Adipose tissue (tissue), 3 donors: ENCODE data around the gene HERC2. TPM values are rescaled to one million over a fixed set of nuclear protein-coding genes. Genes with fewer than 3 reads are reported as not detected.
"Not testable (repeated sequence)": the region's sequence is repeated elsewhere in the genome, so short reads cannot be mapped to it uniquely, and the experiment has no call there.

ENCODE experiments used
- H3K27ac ChIP-seq: one replicate; pipeline ENCODE4 v1.5.1; 2013; ENCODE audit warnings: low read depth, low read length
- WGBS, 3 donors: extraction: QIAGEN DNeasy Blood & Tissue Kit; methylation state at CpG; one replicate each; pipeline ENCODE4 v1.1.7; 2013; 5-methylcytosine and 5-hydroxymethylcytosine counted together
- polyA plus RNA-seq, 3 donors: library from polyadenylated mRNA; stranded (reverse); fragments of 200-250 nt; gene quantifications; one replicate each; pipeline ENCODE4 v1.2.3, GENCODE V29; 2013
- donor health status: healthy with polysubstance abuse.
- donor health status: Bipolar disorder and iron deficiency.
- donor health status: healthy.

The HERC2 gene
- polyA plus RNA-seq, 3 donors = 15.5 to 36.7 (median 27.5) TPM

- H3K27ac ChIP-seq = no peak overlapping the region
- WGBS, 3 donors = 85 to 88% (median 86%) methylated on average over 4 of the region's 4 CpGs
Observed at GRCh38 chr15:28154283-28154682, 167.7 kb downstream of the HERC2 start.

- 55 to 87% (median 79%) methylated on average over 13 of the region's 13 CpGs for WGBS, 3 donors
- no peak overlapping the region for H3K27ac ChIP-seq
Observed at GRCh38 chr15:28153492-28154119, 168.4 kb downstream of the HERC2 start.

- H3K27ac ChIP-seq = not testable (repeated sequence)
- 91 to 97% (median 93%) methylated on average over 8 of the region's 8 CpGs for WGBS, 3 donors
Observed at GRCh38 chr15:28152538-28152923, 169.4 kb downstream of the HERC2 start.

GRCh38 chr15:28151864-28152537, 170.0 kb downstream of the HERC2 start:
- not testable (repeated sequence) for H3K27ac ChIP-seq
- WGBS, 3 donors = 79 to 83% (median 80%) methylated on average over 6 to 8 of the region's 9 CpGs

GRCh38 chr15:28147801-28148200, 174.2 kb downstream of the HERC2 start:
- WGBS, 3 donors = 93 to 100% (median 93%) methylated on average over 3 of the region's 3 CpGs
- H3K27ac ChIP-seq = no peak overlapping the region

- WGBS, 3 donors = 89% methylated on average over 4 of the region's 4 CpGs
Observed at GRCh38 chr15:28145419-28145818, 176.6 kb downstream of the HERC2 start.

GRCh38 chr15:28140062-28140461, 181.9 kb downstream of the HERC2 start:
- WGBS, 3 donors = 72 to 97% (median 95%) methylated on average over 6 of the region's 6 CpGs
- no peak overlapping the region for H3K27ac ChIP-seq

More at GRCh38 chr15:28145419-28145818, 176.6 kb downstream of the HERC2 start:
- H3K27ac ChIP-seq = not testable (repeated sequence)

- WGBS, 3 donors = 77 to 85% (median 82%) methylated on average over 9 of the region's 9 CpGs
- not testable (repeated sequence) for H3K27ac ChIP-seq
Observed at GRCh38 chr15:28137408-28138039, 184.5 kb downstream of the HERC2 start.

GRCh38 chr15:28136236-28136904, 185.6 kb downstream of the HERC2 start:
- 53 to 71% (median 55%) methylated on average over 6 of the region's 6 CpGs for WGBS, 3 donors
- H3K27ac ChIP-seq = not testable (repeated sequence)

GRCh38 chr15:28133281-28133680, 188.7 kb downstream of the HERC2 start:
- H3K27ac ChIP-seq = no peak overlapping the region

GRCh38 chr15:28132524-28133275, 189.3 kb downstream of the HERC2 start:
- 84 to 86% (median 84%) methylated on average over 21 of the region's 21 CpGs for WGBS, 3 donors
- H3K27ac ChIP-seq = no peak overlapping the region

GRCh38 chr15:28131946-28132345, 190.0 kb downstream of the HERC2 start:
- H3K27ac ChIP-seq = no peak overlapping the region
- 87 to 91% (median 89%) methylated on average over 13 of the region's 13 CpGs for WGBS, 3 donors

- WGBS, 3 donors = 96 to 97% (median 96%) methylated on average over 13 of the region's 13 CpGs
- no peak overlapping the region for H3K27ac ChIP-seq
Observed at GRCh38 chr15:28131400-28131799, 190.6 kb downstream of the HERC2 start.

- WGBS, 3 donors = 92 to 98% (median 96%) methylated on average over 7 of the region's 7 CpGs
Observed at GRCh38 chr15:28130651-28131050, 191.3 kb downstream of the HERC2 start.

GRCh38 chr15:28129231-28129848, 192.6 kb downstream of the HERC2 start:
- H3K27ac ChIP-seq = no peak overlapping the region
- 97% methylated on average over 9 of the region's 9 CpGs for WGBS, 3 donors

More at GRCh38 chr15:28130651-28131050, 191.3 kb downstream of the HERC2 start:
- no peak overlapping the region for H3K27ac ChIP-seq

- no peak overlapping the region for H3K27ac ChIP-seq
- WGBS, 3 donors = 80 to 89% (median 81%) methylated on average over 11 of the region's 11 CpGs
Observed at GRCh38 chr15:28128031-28128430, 193.9 kb downstream of the HERC2 start.

GRCh38 chr15:28127036-28127435, 194.9 kb downstream of the HERC2 start:
- no peak overlapping the region for H3K27ac ChIP-seq
- 77 to 83% (median 79%) methylated on average over 11 of the region's 11 CpGs for WGBS, 3 donors
